SK-N-SH treated with all-trans-retinoic acid at 6 μM for 48 hours (cell line): ENCODE results near the gene CTNNA3.

Experiments
- ATAC-seq: fragments of 200-7000 bp; cut with Tn5 transposase; 3 replicates; pipeline ENCODE4 v1.9.1; 2020; ENCODE audit warnings: mild to moderate bottlenecking, moderate library complexity
- ARNTL ChIP-seq: fragments of 450-650 bp; formaldehyde crosslinking; IDR thresholded peaks from 2 replicates; pipeline ENCODE4 v1.5.0; 2020; ENCODE audit warnings: low read depth, mild to moderate bottlenecking, moderate library complexity, borderline replicate concordance
- BACH2 ChIP-seq: fragments of 250-450 bp; sonication (Bioruptor Pico); IDR thresholded peaks from 2 replicates; pipeline ENCODE4 v1.9.0; 2021; ENCODE audit warnings: mild to moderate bottlenecking, borderline replicate concordance
- ESRRG ChIP-seq: fragments of 250-450 bp; sonication (Bioruptor Pico); IDR thresholded peaks from 2 replicates; pipeline ENCODE4 v1.6.1; 2021; ENCODE audit warnings: mild to moderate bottlenecking
- GLIS3 ChIP-seq: fragments of 250-450 bp; sonication (Bioruptor Pico); IDR thresholded peaks from 2 replicates; pipeline ENCODE4 v1.5.0; 2020; ENCODE audit warnings: mild to moderate bottlenecking, moderate library complexity
- ISL1 ChIP-seq: fragments of 250-450 bp; sonication (Bioruptor Pico); IDR thresholded peaks from 2 replicates; pipeline ENCODE4 v2.1.2; 2022; ENCODE audit warnings: mild to moderate bottlenecking, moderate library complexity
- OSR1 ChIP-seq: fragments of 250-450 bp; sonication (Bioruptor Pico); IDR thresholded peaks from 2 replicates; pipeline ENCODE4 v1.8.0; 2022; ENCODE audit warnings: moderate library complexity, mild to moderate bottlenecking, inconsistent platforms
- PPARA ChIP-seq: fragments of 250-450 bp; sonication (Bioruptor Pico); IDR thresholded peaks from 2 replicates; pipeline ENCODE4 v1.5.0; 2020; ENCODE audit warnings: mild to moderate bottlenecking, borderline replicate concordance
- RARB ChIP-seq: fragments of 250-450 bp; sonication (Bioruptor Pico); IDR thresholded peaks from 2 replicates; pipeline ENCODE4 v1.8.0; 2021; ENCODE audit warnings: mild to moderate bottlenecking, moderate library complexity
- SNAI2 ChIP-seq: fragments of 250-450 bp; sonication (Bioruptor Pico); IDR thresholded peaks from 2 replicates; pipeline ENCODE4 v1.5.0; 2020; ENCODE audit warnings: mild to moderate bottlenecking, moderate library complexity
- TCF4 ChIP-seq: fragments of 250-450 bp; sonication (Bioruptor Pico); IDR thresholded peaks from 2 replicates; pipeline ENCODE4 v1.8.0; 2021; ENCODE audit warnings: mild to moderate bottlenecking, moderate library complexity, borderline replicate concordance
- TOX ChIP-seq: fragments of 250-450 bp; sonication (Bioruptor Pico); IDR thresholded peaks from 2 replicates; pipeline ENCODE4 v1.8.0; 2021; ENCODE audit warnings: mild to moderate bottlenecking, moderate library complexity, borderline replicate concordance
- TSHZ2 ChIP-seq: fragments of 250-450 bp; sonication (Bioruptor Pico); IDR thresholded peaks from 2 replicates; pipeline ENCODE4 v1.5.0; 2020; ENCODE audit warnings: mild to moderate bottlenecking, moderate library complexity
- ZC3H10 ChIP-seq: fragments of 250-450 bp; sonication (Bioruptor Pico); IDR thresholded peaks from 2 replicates; pipeline ENCODE4 v1.5.1; 2021; ENCODE audit warnings: mild to moderate bottlenecking, moderate library complexity
- ZFP3 ChIP-seq: fragments of 250-450 bp; sonication (Bioruptor Pico); IDR thresholded peaks from 2 replicates; pipeline ENCODE4 v1.5.0; 2020; ENCODE audit warnings: mild to moderate bottlenecking, moderate library complexity
- ZFP30 ChIP-seq: fragments of 450-650 bp; formaldehyde crosslinking; IDR thresholded peaks from 2 replicates; pipeline ENCODE4 v1.5.0; 2022; ENCODE audit warnings: mild to moderate bottlenecking, moderate library complexity
- ZNF565 ChIP-seq: fragments of 450-650 bp; formaldehyde crosslinking; conservative IDR thresholded peaks from 2 replicates; pipeline ENCODE4 v1.5.0; 2020; ENCODE audit warnings: low read depth, mild to moderate bottlenecking, moderate library complexity
- ZNF70 ChIP-seq: fragments of 450-650 bp; formaldehyde crosslinking; IDR thresholded peaks from 2 replicates; pipeline ENCODE4 v1.5.0; 2020; ENCODE audit warnings: mild to moderate bottlenecking, moderate library complexity
- ZNF8 ChIP-seq: fragments of 450-650 bp; formaldehyde crosslinking; IDR thresholded peaks from 2 replicates; pipeline ENCODE4 v1.5.0; 2020; ENCODE audit warnings: mild to moderate bottlenecking, moderate library complexity
- TF ChIP-seq, protein P1 (sequence below): fragments of 250-450 bp; sonication (Bioruptor Pico); IDR thresholded peaks from 2 replicates; pipeline ENCODE4 v1.8.0; 2021; ENCODE audit warnings: low read depth, mild to moderate bottlenecking, moderate library complexity, borderline replicate concordance
- TF ChIP-seq, protein P2 (sequence below): fragments of 250-450 bp; sonication (Bioruptor Pico); IDR thresholded peaks from 2 replicates; pipeline ENCODE4 v1.5.1; 2020; ENCODE audit warnings: low read depth, mild to moderate bottlenecking, moderate library complexity
- TF ChIP-seq, protein P3 (sequence below): fragments of 250-450 bp; sonication (Bioruptor Pico); IDR thresholded peaks from 2 replicates; pipeline ENCODE4 v1.5.1; 2021; ENCODE audit warnings: mild to moderate bottlenecking, moderate library complexity

Gene CTNNA3

DNA sequence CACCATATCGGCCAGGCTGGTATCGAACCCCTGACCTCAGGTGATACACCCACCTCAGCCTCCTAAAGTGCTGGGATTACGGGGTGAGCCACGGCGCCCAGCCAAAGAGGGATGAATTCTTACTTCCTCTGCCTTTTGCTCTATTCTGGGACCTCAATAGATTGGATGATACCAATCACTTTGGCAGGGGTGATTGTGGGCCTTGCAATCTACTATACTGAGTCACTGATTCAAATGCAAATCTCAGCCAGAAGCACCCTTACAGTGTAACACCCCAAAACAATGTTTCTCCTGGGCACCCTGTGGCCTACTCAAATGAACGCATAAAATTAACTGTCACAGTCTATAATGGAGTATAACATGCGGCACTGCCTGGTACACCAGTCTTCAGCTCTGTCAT, 1366.8 kb downstream of the CTNNA3 start:
- TF ChIP-seq GLIS3 (CRISPR knock-in tag) = no peak
- no peak for TF ChIP-seq ZNF8 (CRISPR knock-in tag)
- TF ChIP-seq BACH2 (CRISPR knock-in tag) = no peak
- TF ChIP-seq, protein P1, sequence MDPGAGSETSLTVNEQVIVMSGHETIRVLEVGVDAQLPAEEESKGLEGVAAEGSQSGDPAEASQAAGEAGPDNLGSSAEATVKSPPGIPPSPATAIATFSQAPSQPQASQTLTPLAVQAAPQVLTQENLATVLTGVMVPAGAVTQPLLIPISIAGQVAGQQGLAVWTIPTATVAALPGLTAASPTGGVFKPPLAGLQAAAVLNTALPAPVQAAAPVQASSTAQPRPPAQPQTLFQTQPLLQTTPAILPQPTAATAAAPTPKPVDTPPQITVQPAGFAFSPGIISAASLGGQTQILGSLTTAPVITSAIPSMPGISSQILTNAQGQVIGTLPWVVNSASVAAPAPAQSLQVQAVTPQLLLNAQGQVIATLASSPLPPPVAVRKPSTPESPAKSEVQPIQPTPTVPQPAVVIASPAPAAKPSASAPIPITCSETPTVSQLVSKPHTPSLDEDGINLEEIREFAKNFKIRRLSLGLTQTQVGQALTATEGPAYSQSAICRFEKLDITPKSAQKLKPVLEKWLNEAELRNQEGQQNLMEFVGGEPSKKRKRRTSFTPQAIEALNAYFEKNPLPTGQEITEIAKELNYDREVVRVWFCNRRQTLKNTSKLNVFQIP (CRISPR knock-in tag) = no peak
- TF ChIP-seq ZNF565 (CRISPR knock-in tag) = no peak
- no peak for TF ChIP-seq TOX (CRISPR knock-in tag)
- TF ChIP-seq ZFP30 (CRISPR knock-in tag) = no peak
- TF ChIP-seq ISL1 (CRISPR knock-in tag) = no peak
- ATAC-seq = no peak

DNA sequence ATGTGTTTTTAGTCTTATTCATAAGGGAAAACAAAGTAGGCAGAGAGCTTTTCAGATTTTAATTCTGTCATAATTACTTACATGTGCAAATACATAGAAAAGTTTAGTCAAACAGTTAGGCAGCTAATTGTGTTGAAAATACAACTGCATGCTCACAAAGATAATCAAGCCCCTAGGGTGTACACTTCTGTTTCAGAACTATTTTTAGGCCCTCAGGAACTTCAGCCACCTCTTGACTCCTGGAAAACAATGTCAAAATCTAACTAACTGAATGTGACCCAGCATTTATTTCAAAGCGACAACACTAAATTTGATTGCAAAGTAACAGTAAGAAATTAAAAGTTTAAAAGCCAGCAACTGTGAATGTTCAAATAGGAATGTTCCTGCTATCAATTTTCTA, 1369.1 kb downstream of the CTNNA3 start:
- no peak for ATAC-seq
- no peak for TF ChIP-seq BACH2 (CRISPR knock-in tag)
- TF ChIP-seq ISL1 (CRISPR knock-in tag) = no peak
- no peak for TF ChIP-seq ZNF565 (CRISPR knock-in tag)
- no peak for TF ChIP-seq ZNF70 (CRISPR knock-in tag)
- TF ChIP-seq ZC3H10 = no peak
- TF ChIP-seq, protein P2, sequence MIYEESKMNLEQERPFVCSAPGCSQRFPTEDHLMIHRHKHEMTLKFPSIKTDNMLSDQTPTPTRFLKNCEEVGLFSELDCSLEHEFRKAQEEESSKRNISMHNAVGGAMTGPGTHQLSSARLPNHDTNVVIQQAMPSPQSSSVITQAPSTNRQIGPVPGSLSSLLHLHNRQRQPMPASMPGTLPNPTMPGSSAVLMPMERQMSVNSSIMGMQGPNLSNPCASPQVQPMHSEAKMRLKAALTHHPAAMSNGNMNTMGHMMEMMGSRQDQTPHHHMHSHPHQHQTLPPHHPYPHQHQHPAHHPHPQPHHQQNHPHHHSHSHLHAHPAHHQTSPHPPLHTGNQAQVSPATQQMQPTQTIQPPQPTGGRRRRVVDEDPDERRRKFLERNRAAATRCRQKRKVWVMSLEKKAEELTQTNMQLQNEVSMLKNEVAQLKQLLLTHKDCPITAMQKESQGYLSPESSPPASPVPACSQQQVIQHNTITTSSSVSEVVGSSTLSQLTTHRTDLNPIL (CRISPR knock-in tag) = no peak
- TF ChIP-seq, protein P1 (CRISPR knock-in tag) = no peak
- no peak for TF ChIP-seq OSR1 (CRISPR knock-in tag)
- TF ChIP-seq PPARA (CRISPR knock-in tag) = no peak
- TF ChIP-seq ARNTL (CRISPR knock-in tag) = no peak
- TF ChIP-seq TSHZ2 (CRISPR knock-in tag) = no peak
- TF ChIP-seq, protein P3, sequence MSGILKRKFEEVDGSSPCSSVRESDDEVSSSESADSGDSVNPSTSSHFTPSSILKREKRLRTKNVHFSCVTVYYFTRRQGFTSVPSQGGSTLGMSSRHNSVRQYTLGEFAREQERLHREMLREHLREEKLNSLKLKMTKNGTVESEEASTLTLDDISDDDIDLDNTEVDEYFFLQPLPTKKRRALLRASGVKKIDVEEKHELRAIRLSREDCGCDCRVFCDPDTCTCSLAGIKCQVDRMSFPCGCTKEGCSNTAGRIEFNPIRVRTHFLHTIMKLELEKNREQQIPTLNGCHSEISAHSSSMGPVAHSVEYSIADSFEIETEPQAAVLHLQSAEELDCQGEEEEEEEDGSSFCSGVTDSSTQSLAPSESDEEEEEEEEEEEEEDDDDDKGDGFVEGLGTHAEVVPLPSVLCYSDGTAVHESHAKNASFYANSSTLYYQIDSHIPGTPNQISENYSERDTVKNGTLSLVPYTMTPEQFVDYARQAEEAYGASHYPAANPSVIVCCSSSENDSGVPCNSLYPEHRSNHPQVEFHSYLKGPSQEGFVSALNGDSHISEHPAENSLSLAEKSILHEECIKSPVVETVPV (CRISPR knock-in tag) = no peak
- TF ChIP-seq RARB = no peak
- TF ChIP-seq GLIS3 (CRISPR knock-in tag) = no peak
- no peak for TF ChIP-seq SNAI2 (CRISPR knock-in tag)
- TF ChIP-seq ZNF8 (CRISPR knock-in tag) = no peak
- no peak for TF ChIP-seq ZFP30 (CRISPR knock-in tag)
- TF ChIP-seq ZFP3 (CRISPR knock-in tag) = no peak
- TF ChIP-seq, all 23 proteins: peak for 0

DNA sequence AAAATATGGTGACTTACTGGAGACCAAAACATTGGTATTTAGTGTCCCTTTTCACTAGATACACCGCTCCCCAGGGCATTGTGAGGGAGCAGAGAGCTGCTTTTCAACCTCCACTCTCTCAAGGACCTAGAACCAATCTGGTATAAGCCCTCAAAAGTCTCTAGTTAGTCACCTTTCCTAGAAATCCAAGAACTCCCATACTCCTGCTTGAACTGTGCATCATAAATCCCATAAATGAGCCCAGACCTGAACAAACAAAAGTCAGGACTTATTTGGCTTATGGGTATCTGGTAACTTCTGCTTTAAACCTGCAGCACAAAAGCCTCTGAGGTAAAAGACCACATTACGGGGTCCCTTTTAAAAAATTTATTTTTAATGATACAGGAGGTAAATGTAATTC, 1373.2 kb downstream of the CTNNA3 start:
- TF ChIP-seq TOX (CRISPR knock-in tag) = no peak
- no peak for TF ChIP-seq ZFP3 (CRISPR knock-in tag)
- TF ChIP-seq, protein P1 (CRISPR knock-in tag) = no peak
- TF ChIP-seq ESRRG (CRISPR knock-in tag) = no peak
- TF ChIP-seq GLIS3 (CRISPR knock-in tag) = no peak
- no peak for TF ChIP-seq ZNF70 (CRISPR knock-in tag)
- no peak for TF ChIP-seq RARB
- no peak for TF ChIP-seq TCF4 (CRISPR knock-in tag)
- ATAC-seq = no peak
